Ishikawa (cell line): ENCODE measurements around the gene CETN3.

Experiments
- NFIC ChIP-seq: IDR thresholded peaks from 2 replicates; pipeline ENCODE4 v1.6.1; 2012
- TF ChIP-seq, protein P1 (sequence below): IDR thresholded peaks from 2 replicates; pipeline ENCODE4 v1.6.1; 2012; ENCODE audit warnings: low read depth, mild to moderate bottlenecking

DNA sequence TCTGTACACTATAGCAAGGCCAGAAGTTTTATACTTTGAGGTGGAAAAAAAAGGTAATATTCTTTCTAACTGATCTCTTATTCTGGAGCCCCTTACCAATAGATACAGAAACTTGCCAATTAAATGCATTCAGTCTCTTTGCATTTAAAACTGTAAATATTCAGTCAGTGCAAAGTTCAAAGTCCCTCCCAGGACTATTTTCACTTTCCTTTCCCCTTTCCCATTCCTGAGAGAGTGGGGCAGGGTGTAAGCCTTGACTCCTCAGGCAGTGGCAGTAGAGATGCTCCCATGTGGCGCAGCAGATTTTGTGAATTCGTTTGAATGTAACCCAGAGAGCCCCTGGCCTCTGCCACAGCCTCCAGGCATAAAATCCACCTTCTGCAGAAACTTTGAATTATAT is 29.9 kb downstream of the CETN3 start:
- TF ChIP-seq, protein P1, sequence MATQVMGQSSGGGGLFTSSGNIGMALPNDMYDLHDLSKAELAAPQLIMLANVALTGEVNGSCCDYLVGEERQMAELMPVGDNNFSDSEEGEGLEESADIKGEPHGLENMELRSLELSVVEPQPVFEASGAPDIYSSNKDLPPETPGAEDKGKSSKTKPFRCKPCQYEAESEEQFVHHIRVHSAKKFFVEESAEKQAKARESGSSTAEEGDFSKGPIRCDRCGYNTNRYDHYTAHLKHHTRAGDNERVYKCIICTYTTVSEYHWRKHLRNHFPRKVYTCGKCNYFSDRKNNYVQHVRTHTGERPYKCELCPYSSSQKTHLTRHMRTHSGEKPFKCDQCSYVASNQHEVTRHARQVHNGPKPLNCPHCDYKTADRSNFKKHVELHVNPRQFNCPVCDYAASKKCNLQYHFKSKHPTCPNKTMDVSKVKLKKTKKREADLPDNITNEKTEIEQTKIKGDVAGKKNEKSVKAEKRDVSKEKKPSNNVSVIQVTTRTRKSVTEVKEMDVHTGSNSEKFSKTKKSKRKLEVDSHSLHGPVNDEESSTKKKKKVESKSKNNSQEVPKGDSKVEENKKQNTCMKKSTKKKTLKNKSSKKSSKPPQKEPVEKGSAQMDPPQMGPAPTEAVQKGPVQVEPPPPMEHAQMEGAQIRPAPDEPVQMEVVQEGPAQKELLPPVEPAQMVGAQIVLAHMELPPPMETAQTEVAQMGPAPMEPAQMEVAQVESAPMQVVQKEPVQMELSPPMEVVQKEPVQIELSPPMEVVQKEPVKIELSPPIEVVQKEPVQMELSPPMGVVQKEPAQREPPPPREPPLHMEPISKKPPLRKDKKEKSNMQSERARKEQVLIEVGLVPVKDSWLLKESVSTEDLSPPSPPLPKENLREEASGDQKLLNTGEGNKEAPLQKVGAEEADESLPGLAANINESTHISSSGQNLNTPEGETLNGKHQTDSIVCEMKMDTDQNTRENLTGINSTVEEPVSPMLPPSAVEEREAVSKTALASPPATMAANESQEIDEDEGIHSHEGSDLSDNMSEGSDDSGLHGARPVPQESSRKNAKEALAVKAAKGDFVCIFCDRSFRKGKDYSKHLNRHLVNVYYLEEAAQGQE: no peak
- TF ChIP-seq NFIC: no peak
